LNCaP clone FGC (cell line): ENCODE measurements around the gene KLF14.

Experiments
- DNase-seq: peaks from one replicate; pipeline ENCODE4 v3.0.0-alpha.2; 2011; ENCODE audit warnings: low read depth
- H3K4me3 ChIP-seq: 2 replicates; pipeline ENCODE4 v1.5.1; 2011; ENCODE audit warnings: mild to moderate bottlenecking, low read depth, low read length, control low read depth
- CTCF ChIP-seq: IDR thresholded peaks from 2 replicates; pipeline ENCODE4 v1.5.1; 2012; ENCODE audit warnings: mild to moderate bottlenecking; ENCODE audit not compliant: control insufficient read depth, insufficient read depth; ENCODE audit errors: extremely low read depth

Gene KLF14

GRCh38 chr7:130752424-130752823 lies 18.4 kb upstream of the KLF14 start:
- TF ChIP-seq CTCF: no peak
- DNase-seq: no peak

GRCh38 chr7:130750755-130751154 lies 16.7 kb upstream of the KLF14 start:
- DNase-seq: no peak
- H3K4me3 ChIP-seq: no peak overlapping the region
- TF ChIP-seq CTCF: no peak

More at GRCh38 chr7:130752424-130752823, 18.4 kb upstream of the KLF14 start:
- no peak overlapping the region for H3K4me3 ChIP-seq

GRCh38 chr7:130748531-130749389 lies 14.8 kb upstream of the KLF14 start:
- DNase-seq: no peak
- no peak overlapping the region for H3K4me3 ChIP-seq
- TF ChIP-seq CTCF: no peak

GRCh38 chr7:130741331-130741995 lies 7.5 kb upstream of the KLF14 start:
- TF ChIP-seq CTCF: no peak
- no peak overlapping the region for H3K4me3 ChIP-seq
- no peak for DNase-seq

- no peak for TF ChIP-seq CTCF
- H3K4me3 ChIP-seq: no peak overlapping the region
- no peak for DNase-seq
These were observed 6.6 kb upstream of the KLF14 start for GRCh38 chr7:130740606-130741005.

GRCh38 chr7:130736298-130736900 lies 2.4 kb upstream of the KLF14 start:
- no peak for DNase-seq
- no peak for TF ChIP-seq CTCF
- no peak overlapping the region for H3K4me3 ChIP-seq
